ENCODE data around the gene PTBP1.

PTBP1 gene

GRCh38 chr19:772730-773436 is 24.4 kb upstream of the PTBP1 start:
- DNase-seq: no peak

- DNase-seq: no peak
These were observed 20.7 kb upstream of the PTBP1 start for GRCh38 chr19:776549-776948.

DNA sequence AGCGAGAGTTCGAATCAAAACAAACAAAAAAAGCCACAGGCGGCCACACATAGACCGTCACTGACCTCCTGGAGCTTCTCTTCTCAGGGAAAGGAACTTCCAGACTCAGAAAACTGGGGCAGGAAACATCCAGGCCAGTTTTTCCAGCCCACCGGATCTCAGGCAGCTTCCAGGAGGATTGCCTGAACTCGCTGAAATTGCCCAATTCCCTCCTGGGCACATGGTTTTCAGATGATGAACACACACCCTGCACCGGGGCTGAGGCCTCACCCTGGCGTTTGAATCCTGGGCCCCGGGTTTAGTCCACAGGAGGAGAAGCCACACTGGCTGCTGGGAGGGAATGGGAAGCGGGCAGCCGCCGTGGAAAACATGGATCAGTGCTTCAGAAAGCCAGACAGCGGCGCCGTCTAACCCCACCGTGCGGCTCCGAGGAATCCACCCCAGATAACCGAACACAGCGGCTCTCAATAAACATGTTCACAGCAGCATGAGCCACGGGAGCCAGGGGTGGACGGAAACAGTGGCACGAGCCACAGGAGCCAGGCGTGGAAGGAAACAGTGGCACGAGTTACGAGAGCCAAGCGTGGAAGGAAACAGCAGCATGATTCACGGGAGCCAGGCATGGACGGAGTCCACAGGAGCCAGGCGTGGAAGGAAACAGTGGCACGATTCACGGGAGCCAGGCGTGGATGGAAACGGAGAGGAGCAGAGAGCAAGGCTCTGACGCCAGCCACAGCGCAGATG is 18.2 kb upstream of the PTBP1 start:
- DNase-seq: no peak

DNA sequence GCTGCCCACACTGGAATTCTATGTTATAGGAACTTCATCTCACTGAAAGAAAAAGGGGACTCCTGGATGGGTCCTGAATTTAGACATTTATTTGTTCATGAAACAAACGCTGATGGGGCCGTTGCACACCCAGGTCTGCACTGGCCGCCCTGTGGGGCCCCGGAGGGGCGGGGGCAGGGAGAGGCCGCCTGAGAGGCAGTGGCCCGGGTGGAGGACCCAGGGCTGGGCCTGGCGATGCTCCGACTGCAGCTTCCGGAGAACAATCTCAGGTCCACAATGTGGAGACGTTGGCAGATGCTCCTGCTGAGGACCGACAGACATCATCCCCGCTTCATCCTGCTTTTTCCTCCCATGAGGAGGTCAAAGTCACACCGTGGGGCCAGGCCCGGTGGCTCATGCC is 16.3 kb upstream of the PTBP1 start:
- no peak for DNase-seq

- no peak for DNase-seq
These were observed 15.5 kb upstream of the PTBP1 start for GRCh38 chr19:781800-782184.

GRCh38 chr19:782185-782877 is 14.9 kb upstream of the PTBP1 start:
- no peak for DNase-seq

DNA sequence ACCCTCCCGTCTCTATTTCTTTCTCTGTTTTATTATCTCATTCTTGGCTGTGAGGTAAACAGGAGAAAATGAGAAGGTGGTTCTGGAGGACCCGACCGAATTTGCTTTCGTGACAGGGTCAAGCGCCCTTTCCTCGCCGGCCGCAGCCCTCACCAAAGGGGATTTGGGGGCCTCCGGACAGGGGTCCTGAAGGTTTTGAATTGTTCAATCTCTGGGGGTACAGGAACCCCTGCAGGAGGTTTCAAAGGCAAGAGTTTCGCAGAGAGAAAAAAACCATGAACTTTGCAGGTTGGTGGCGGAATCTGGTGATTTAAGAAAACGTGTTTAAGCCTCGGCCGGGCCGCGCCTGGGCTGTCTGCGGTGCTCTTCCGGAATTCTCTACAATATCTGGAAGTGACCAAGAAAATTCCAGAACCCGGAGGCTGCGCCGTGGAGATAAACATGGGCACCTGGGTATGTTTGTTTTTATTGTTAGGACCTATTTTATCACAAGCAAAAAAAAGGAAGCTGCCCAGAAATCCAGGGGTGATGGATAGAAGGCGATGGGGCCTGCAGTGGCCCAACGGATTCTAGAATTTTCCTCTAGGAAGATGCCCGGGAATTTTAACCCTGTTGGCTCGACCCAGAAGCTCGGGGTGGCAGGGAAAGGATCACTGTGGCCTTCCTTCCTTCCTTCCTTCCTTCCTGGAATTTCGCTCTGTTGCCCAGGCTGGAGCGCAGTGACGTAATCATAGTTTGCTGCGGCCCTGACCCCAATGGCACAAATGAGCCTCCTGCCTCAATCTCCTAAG is 14.2 kb upstream of the PTBP1 start:
- no peak for DNase-seq

DNA sequence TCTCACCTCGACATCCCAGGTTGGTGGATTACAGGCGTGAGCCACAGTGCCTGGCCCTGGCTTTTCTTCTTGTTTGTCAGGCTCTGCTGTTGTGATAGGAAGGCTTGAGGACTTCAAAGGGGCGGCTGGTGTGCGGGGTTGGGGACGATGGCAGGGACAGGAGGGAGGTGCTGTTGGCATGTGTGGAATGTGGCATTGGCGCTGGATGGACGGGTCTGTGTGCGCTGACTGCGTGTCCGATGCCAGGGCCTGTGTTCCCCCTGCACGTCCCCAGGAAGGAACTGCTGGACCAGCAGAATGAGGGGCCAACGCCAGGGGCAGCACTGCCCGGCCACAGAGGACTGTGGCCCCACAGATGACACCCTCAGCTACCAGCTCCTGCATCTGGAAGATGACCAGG is 12.7 kb upstream of the PTBP1 start:
- no peak for DNase-seq

DNA sequence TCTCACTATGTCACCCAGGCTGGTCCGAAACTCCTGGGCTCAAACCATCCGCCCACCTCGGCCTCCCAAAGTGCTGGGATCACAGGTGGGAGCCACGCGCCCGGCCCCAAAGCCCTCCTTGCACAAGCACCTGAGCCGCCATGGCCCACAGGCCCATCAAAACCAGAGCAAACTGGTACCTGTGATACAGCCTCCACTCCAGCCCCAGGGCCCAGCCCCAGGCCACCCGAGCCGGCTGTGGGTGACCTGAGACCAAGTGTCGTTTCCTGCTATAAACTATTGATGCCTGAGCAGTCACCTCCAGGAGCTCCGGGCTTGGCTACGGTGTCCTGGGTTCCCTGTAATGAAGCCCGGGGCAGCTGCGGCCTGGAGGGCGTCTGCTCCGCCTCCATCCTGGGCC is 9.7 kb upstream of the PTBP1 start:
- no peak for DNase-seq

- DNase-seq: no peak
These were observed 8.6 kb upstream of the PTBP1 start for GRCh38 chr19:788686-788982.

DNA sequence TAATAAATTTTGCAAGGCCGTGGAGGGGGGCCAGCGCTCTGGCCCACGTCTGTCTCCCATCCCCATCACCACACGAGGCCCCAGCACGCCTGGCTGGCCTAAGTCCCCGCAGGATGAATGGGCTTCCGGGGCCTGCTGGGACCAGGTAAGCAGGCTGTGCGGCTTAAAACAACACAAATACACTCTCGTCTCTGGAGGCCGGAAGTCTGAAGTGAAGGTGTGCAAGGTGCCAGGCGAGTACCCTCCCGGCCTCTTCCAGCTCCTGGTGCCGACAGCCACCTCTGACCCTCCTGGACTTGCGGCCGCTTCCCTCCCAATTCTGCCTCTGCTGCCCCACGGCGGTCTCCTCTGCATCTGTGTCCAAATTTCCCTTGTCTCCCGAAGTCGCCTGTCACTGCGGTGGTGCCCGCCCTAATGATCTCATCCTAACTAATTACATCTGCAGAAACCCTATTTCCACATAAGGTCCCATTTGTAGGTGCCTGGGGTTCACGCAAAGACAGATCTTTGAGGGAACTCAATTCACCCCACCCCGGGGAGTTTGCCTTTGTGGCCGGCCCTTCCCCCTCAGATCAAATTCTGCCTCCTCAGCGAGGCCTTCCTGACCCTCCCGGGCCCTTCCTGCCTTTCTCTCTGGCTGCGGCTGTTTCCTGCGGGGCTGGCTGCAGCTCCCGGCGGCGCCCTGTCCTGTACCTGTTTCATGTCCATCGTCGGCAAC is 8.1 kb upstream of the PTBP1 start:
- no peak for DNase-seq

DNA sequence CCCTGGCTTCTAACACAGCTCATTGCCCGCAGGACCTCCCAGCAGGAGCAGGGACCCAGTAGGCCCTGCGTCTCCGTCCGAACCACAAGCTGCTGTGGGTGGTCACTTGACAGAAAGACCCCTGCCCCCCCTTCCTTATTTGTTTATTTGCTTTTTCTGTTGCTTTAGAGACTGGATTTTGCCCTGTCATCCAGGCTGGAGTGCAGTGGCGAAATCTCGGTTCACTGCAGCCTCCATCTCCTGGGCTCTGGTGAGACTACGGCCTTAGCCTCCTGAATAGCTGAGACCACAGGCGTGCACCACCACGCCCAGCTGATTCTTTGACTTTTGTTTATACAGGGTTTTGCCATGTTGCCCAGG is 7.6 kb upstream of the PTBP1 start:
- DNase-seq: no peak

- no peak for DNase-seq
These were observed 6.2 kb upstream of the PTBP1 start for GRCh38 chr19:791007-791566.

DNA sequence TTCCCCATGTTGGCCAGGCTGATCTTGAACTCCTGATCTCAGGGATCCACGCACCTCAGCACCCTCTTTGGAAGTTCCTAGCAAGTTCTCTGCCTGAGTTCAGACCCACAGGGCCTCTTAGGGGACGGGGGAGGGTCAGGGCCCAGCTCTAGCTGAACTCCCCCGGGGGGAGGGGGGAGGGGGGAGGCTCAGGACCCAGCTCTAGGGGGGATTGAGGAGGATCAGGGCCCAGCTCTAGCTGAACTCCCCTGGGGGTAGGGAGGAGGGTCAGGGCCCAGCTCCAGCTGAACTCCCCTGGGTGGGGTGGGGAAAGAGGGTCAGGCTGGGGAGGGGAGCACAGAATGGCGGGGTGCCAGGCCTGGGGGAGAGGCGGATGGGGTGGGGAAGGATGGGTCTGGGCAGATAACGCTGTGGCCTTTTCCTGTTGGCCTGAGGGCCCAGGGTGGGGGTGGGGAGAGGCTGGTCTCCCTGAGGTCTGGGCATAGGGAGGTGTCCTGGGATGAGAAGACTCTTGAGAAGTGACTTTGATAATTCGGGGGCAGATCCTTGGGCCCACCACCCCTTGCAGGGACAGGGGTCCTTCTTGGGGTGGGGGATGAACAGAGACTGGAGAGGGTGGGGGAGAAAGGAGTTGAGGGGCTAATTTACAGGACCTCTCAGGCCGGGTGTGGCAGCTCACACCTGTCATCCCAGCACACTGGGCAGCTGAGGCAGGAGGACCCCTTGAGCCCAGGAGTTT is 5.5 kb upstream of the PTBP1 start:
- no peak for DNase-seq

DNA sequence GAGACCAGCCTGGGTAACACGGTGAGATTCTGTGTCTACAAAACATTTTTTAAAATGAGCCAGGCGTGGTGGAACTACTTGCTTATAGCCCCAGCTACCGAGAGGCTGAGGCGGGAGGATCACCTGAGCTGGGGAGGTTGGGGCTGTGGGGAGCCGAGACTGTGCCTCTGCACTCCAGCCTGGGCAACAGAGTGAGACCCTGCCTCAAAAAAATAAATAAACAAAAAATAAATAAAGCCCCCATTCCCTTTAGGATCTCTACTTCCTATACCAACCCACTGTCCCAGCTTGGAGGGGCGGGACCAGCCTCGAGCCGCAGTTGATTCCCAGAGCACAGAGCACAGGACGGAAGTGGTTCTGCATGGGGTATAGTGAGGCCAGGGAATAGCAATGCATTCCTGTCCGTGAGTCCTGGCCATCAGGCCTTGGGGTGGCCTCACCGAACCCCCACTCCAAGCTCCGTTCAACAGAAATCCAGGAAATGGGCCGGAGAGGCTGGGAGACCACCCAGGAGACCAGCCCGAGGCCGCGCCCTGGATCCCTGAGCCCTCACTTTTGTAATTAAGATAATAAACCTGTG is 4.9 kb upstream of the PTBP1 start:
- no peak for DNase-seq

- DNase-seq: no peak
These were observed 3.4 kb upstream of the PTBP1 start for GRCh38 chr19:793806-794205.

- DNase-seq: no peak
These were observed 2.1 kb upstream of the PTBP1 start for GRCh38 chr19:795073-795611.

DNA sequence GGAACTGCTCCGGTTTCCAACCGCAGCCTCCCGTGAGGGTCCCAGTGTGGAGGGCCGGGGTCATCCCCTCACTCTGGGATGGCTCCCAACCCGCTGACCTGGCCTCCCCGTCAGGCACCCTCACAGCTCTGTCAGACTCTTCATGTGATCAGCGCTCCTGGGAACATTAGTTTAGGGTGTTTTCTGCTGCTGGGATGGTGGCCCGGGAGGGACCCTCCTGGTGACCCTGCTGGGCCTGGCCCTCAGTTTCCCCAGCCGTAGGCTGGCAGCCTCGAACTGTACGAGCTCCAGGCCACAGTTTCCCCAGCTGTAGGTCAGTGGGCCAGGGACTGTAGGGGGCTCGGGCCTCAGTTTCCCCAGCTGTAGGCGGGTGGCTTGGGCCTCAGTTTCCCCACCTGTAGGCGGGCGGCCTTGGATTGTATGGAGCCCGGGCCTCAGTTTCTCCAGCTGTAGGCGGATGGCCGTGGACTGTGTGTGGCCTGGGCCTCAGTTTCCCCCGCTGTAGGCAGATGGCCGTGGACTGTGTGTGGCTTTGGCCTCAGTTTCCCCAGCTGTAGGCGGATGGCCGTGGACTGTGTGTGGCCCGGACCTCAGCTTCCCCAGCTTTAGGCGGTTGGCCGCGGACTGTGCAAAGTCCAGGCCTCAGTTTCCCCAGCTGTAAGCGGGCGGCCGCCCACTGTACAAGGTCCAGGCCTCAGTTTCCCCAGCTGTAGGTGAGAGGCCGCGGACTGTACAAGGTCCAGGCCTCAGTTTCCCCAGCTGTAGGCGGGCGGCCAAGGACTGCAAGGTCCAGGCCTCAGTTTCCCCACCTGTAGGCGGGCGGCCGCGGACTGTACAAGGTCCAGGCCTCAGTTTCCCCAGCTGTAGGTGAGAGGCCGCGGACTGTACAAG is 1.3 kb upstream of the PTBP1 start:
- DNase-seq: no peak

DNA sequence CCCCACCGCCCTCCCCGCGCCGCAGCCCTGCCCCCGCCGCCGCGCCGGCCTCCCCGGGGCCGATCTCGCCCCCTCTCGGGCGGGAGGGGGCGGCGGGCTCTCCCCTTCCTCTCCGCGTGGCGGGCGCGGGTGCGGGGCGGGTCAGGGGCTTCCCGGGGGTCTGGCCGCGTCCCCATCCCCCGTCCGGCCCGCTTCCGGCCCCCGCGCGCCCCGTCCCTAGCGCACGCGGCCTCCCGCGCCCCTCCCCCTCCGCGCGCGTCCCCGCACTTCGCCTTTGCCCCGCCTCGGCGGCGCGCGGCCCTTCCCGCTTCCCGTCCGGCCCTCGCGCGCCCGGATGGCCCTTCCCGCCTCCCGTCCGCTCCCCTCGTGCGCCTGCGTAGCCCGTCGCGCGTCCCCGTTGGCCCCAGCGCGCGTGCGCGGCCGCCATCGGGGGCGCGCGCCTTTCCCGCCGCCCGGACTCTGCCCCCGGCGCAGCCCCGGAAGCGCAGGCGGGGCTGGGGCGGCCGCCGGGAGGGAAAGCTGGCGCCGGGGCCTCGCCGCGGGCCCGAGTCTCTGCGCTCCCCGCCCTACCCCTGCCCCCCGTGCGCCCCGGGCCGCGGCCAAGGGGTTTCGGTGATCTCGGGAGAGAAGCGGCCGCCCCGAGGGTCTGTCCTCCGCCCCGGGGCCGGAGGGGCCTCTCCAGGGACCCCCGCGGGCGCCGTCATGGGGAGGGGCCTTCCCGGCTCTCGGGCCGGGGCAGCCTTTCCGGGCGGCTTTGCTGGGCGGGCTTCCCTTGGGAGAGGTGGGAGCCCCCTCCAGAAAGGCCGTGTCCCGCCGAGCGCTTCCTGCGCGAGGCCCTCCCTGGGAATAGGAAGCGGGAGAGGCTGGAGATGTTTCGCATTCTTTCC is 519 bp downstream of the PTBP1 start:
- DNase-seq: peak; percentile 28

All from NCI-H2081 treated with DMSO at 0.1 percent for 48 hours (cell line).